SK-N-MC (cell line): ENCODE measurements around the gene RGS19.

Experiments
- EZH2 ChIP-seq: fragments of 200-600 bp; sonication (generic); IDR thresholded peaks from one replicate; pipeline ENCODE4 v1.6.1; 2017; ENCODE audit warnings: antibody characterized with exemption
- FOXP2 ChIP-seq: optimal IDR thresholded peaks from 2 replicates; pipeline ENCODE3; 2011; ENCODE audit warnings: mild to moderate bottlenecking, moderate library complexity; ENCODE audit not compliant: insufficient read depth; ENCODE audit errors: extremely low read length, control extremely low read depth
- POLR2AphosphoS5 ChIP-seq: IDR thresholded peaks from 2 replicates; pipeline ENCODE4 v1.6.1; 2012; ENCODE audit warnings: mild to moderate bottlenecking, low read depth, low read length, borderline replicate concordance

DNA sequence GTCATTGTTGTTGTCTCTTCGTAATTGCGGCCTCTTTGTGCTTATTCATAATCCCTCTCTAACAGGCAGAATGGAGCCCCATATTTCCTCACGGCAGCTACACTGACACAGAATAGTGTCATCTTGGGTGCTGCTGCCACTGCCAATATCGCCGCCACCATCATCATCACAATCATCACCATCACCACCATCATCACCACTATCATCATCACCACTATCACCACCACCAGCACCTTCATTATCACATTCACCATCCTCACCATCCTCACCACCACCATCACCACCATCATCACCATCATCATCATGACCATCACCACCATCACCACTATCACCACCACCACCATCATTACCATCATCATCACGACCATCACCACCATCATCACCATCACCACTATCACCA is 17.2 kb upstream of the RGS19 start:
- TF ChIP-seq EZH2 (no peak), POLR2AphosphoS5 (no peak), FOXP2 (no peak)
